D721Med (cell line): Measurements from ENCODE around the gene CAT.

ENCODE experiments used
- DNase-seq: peaks from one replicate; pipeline ENCODE4 v3.0.0; 2011; ENCODE audit warnings: low spot score; ENCODE audit not compliant: insufficient read length
- FAIRE-seq: peaks from 2 replicates; lab custom pipeline; 2011; peaks lifted over from hg19 to GRCh38; lab: Jason Lieb, UNC
- TF ChIP-seq, protein P1 (sequence below): IDR thresholded peaks from 2 replicates; pipeline ENCODE4 v1.5.1; 2012; ENCODE audit warnings: mild to moderate bottlenecking, control low read depth; ENCODE audit not compliant: insufficient read depth; ENCODE audit errors: missing control alignments

Gene CAT

DNA sequence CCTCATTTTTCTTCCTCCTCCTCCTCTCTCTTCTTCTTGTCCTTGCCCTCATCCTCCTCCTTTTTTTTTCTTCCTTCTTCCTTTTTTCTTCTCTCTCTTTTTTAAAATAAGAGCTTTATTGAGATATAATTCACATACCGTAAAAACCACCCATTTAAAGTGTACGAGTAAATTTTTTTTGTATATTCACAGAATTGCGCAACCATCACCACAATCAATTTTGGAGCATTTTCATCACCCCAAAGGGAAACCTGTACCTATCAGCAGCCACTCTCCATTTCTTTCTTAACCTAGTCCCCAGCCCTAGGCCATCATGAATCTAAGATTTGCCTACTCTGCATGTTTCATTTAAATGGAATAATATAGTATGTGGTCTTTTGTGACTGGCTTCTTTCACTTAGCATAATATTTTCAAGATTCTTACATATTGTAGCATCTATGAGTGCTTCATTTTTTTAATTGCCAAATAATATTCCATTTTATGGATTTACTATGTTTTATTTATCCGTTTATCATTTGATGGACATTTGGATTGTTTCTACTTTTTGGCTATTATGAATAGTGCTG, 35.0 kb downstream of the CAT start:
- DNase-seq (no peak), FAIRE-seq (no peak)
- TF ChIP-seq, protein P1, sequence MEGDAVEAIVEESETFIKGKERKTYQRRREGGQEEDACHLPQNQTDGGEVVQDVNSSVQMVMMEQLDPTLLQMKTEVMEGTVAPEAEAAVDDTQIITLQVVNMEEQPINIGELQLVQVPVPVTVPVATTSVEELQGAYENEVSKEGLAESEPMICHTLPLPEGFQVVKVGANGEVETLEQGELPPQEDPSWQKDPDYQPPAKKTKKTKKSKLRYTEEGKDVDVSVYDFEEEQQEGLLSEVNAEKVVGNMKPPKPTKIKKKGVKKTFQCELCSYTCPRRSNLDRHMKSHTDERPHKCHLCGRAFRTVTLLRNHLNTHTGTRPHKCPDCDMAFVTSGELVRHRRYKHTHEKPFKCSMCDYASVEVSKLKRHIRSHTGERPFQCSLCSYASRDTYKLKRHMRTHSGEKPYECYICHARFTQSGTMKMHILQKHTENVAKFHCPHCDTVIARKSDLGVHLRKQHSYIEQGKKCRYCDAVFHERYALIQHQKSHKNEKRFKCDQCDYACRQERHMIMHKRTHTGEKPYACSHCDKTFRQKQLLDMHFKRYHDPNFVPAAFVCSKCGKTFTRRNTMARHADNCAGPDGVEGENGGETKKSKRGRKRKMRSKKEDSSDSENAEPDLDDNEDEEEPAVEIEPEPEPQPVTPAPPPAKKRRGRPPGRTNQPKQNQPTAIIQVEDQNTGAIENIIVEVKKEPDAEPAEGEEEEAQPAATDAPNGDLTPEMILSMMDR = no peak

DNA sequence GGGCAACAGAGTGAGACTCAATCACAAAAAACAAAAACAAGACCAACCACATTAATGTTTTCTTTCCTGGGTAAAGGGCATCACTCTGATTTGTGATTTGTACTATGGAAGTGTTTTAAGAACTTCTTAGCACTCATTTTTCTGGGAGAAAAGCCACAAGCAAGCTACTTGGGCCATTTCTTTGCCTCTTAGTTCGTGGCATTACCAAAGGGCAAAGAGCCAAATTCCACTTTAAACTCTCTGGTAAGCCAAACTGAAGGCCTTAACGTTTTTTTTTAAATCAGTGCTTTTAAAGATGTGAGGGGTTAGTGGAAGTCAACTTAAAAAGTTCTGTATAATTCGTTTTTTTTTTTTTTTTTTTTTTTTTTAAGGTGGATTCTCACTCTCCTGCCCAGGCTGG, 36.9 kb downstream of the CAT start:
- FAIRE-seq (no peak), DNase-seq (no peak)
- TF ChIP-seq, protein P1 = no peak

DNA sequence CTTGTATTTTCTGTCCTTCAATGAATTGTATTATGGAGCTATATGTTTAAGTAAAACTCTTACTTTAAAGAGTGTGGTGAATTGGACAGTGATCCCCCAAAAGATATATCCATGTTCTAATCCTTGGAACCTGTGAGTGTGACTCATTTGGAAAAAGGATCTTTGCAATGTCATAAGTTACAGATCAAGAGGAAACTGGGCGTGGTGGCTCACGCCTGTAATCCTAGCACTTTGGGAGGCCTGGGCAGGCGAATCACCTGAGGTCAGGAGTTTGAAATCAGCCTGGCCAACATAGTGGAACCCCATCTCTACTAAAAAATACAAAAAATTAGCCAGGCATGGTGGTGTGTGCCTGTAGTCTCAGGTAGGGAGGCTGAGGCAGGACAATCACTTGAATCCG, 38.1 kb downstream of the CAT start:
- FAIRE-seq = no peak
- DNase-seq = no peak
- TF ChIP-seq, protein P1 = no peak

DNA sequence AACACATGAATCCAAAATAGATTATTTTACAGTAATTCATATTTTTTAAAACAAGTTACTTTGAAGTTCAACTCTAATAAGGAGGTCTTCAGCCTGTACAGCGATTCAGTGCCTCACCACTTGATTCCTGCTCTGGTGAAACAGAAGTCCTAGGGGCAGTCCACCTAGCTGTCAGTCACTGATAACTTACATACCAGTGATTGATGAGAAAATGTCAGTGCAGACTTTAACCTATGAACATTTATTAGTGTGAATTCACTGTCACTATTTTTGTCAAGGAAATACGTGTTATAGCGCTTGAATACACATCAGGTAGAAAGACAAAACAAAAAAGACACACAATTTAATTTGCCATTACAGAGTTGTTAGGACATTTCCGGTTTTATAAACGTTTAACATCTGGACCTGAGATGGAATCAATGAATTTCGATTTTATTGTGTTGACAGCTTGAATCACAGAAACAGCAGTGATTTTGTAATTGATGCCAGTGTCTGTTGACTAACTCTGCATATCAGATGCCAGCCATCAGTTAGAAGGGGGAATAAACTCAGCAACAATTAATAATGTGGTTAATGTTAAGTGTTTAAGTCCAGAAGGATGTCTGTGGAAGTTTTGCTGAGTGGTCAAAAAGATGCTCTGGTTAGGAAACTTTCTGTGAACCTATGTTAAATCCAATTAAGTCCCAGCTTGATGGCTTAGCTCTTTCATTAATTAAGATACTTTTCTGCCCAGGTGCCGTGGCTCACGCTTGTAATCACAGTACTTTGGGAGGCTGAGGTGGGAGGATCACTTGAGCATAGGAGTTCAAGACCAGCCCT, 40.3 kb downstream of the CAT start:
- no peak for DNase-seq
- TF ChIP-seq, protein P1 = no peak
- no peak for FAIRE-seq

DNA sequence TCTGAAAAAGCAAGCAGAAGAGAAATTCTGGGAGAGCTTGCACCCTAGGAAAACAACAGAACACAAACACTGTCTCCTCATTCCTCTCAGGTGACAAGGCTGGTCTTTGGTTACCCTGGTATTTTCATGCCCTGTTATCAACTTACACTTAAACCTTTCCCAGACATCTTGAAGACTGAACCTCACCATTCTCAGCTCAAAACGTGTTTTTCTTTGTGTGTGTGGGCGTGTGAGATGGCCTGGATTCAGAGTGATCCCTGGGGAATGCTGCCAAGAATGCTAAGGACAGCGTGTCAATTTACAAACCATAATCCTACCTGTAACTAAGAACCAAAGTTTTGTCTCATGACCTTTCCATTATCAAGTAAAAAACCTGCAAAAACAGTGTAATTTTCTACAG, 41.6 kb downstream of the CAT start:
- DNase-seq (no peak), FAIRE-seq (no peak)
- TF ChIP-seq, protein P1 = no peak

DNA sequence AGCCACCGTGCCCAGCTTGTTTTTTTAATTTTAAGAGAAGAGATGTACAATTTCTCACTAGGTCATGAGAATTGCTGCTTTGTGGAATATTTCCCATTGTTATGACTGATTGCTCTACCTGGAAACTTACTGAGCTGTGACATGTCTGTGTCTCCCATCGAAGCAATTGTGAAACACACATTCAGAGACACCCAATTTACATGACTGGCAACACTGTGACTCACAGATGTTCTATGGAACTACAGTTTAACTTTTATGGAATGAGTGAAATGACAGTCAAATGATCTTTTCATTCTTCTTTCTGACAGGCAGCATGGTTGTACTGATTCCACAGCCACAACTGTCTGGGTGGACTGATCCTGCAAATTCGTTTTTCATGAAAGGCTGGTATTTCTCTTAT, 42.6 kb downstream of the CAT start:
- TF ChIP-seq, protein P1 = no peak
- DNase-seq = no peak
- FAIRE-seq = no peak
